ENCODE results near the gene CEP95.

The CEP95 gene

DNA sequence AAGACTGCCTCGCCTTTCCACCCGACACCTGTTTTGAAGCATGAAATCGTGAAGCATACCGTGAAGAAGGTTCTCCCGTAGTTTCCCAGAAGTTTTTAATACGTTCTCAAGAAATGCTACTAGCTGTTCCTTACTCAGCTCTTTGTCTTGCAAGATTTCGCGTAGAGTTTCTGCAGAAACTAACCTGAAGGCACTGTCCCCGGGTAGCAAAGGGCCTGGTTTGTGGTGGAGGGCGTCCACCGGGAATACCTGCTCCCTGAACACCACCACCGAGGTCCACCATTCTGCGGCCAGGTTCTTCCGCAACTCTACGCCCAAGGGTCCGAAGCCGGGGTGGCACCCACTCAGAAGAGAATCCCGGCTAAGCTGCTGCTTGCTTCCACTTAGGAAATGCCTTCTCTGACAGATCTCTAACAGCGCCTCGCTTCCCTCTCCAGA is 10.4 kb upstream of the CEP95 start:
- DNase-seq: no peak

DNA sequence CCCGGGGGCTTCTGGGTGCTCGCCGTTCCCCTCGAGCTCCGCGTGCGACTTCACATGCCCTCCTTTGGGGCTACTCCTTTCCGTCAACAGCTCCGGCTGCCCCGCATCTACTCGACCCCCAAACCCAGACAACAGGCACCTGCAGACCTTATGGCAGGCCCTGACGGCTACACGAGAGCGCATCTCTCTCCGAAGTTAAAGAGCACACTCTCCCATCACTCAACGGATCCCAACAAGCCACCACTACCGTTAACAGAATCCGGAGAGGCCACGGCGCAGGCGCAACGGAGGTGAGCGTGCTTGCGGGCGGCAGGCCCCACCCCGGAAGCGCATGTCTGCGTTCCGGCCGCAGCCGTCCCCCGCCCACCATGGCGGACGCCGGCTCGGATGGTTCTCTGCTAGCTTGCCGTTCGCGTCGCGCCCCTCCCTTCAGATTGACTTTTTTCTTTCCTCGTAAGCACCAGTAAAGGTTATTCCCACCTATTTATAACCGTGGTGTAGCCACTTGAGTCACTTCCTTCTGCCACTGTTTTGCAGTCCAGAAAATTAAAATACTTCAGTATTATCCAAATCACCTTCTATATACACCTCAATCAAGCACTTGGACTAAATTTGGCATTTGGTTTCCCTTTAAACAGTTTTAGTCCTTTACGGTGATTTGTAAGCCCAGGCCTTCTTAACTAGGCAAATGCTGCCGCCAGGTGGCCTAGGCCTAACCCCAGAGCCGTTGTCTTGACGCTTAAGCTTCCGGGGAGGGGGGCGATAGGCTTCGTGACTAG is 9.8 kb upstream of the CEP95 start, which contains the start of gene POLG2:
Gene POLG2, minus strand, starts transcription at position 269 of the 779 bp plus-strand sequence. Its CDS starts 86 bp downstream, at position 183.
- peak; percentile 88 for DNase-seq

DNA sequence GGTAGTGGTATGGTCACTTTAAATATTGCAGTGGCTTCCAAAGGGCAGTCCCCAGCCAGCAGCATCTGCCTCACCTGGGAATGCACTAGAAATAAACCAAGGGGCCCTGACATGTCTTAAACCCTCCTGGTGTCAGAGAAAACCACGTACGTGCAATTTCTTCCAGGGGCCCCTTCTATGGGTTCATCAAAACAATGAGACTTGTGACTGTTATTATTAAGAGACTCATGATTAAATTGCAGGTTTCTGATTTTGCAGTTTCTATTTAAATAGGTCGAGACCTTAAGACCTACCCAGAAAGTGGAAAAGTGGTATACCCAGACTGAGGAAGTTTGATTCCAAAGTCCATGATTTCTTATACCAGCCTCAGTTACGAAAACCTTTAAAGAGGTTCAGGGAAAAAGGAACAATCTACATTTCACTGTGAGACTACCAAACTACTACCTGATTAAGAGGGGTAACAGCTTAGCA is 9.2 kb upstream of the CEP95 start:
- DNase-seq: no peak

DNA sequence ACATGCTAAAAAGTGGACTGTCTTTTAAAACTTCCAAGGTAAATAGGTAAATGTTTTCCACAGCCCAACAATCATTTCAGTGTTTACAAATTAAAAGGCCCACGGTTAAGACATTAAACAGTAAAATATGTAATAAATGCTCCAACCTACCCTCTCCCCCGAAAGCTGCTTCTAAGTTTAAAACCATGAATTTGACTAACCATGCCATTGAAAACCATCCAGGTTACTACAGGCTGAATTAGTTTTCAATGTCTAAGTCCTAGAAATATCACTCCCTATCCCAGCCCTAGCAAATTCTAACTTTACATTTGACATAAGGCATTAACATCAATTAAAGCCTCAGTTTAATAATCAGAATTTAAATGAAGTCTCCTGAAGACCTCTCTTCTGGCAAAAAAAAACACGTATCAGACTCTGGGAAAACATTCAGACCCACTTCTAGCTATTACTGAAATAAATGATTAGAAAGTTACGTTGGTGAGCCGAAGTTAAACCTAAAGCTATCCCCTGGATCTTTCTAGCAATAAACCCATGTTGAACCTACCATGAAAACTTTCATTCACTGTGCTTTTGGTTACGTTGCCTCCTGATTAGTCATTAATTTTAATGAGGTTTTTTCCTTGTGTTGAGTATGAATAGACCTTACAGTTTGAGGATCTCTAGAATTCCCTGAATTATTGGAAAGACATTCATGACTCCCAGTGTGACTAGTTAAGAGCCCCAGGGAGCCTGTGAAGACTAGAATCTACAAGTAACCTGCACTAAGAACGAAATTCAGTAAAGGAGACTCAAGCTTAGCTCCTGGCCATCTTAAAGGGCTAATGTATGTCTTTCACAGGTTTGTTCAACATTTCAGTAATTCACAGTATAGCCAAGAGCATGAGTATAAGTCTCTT is 8.2 kb upstream of the CEP95 start:
- no peak for DNase-seq

DNA sequence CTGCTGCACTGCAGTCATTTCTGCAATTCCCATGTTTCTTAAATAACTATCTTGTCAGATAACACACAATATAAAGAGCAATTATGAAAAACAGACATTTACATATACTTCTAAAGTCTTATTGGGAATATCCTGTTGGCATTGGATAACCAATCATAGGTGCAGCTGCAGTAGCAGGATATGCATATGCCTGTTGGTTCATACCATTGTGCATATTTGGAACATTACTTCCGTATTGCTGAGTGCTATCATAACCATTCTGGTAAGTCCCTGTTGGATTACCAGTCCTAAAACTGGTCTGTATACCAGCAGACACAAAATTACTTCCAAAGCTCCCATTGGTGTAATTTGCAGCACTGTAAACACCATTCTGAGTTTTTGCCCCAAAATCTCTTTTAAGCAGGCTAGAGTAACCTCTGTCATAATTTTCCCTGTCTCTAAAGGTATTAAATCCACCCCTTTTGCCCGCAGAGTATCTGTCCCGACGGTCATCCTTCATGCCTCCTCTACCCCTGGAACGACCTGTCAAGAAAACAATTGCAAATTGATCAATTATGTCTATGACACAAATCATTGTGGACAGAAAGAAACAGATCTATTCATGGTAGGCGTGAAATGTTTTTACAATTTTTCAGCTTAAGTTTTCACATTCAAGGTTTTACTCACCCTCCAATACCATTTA is 6.8 kb upstream of the CEP95 start:
- no peak for DNase-seq

DNA sequence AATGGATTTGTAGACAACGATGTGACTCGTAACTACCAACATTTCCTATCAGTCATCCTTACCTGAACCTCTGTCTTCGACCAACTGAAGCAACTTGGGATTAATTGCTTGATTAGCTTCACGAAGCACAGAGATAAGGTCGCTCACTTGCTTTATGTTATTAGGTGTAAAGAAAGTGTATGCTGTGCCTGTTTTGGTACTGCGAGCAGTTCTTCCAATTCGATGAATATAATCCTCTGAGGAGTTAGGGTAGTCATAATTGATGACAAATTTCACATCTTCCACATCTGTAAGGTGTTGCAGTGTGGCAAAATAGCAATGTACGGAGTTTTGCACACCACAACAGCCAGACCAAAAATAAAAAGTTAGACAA is 6.3 kb upstream of the CEP95 start:
- DNase-seq: no peak

DNA sequence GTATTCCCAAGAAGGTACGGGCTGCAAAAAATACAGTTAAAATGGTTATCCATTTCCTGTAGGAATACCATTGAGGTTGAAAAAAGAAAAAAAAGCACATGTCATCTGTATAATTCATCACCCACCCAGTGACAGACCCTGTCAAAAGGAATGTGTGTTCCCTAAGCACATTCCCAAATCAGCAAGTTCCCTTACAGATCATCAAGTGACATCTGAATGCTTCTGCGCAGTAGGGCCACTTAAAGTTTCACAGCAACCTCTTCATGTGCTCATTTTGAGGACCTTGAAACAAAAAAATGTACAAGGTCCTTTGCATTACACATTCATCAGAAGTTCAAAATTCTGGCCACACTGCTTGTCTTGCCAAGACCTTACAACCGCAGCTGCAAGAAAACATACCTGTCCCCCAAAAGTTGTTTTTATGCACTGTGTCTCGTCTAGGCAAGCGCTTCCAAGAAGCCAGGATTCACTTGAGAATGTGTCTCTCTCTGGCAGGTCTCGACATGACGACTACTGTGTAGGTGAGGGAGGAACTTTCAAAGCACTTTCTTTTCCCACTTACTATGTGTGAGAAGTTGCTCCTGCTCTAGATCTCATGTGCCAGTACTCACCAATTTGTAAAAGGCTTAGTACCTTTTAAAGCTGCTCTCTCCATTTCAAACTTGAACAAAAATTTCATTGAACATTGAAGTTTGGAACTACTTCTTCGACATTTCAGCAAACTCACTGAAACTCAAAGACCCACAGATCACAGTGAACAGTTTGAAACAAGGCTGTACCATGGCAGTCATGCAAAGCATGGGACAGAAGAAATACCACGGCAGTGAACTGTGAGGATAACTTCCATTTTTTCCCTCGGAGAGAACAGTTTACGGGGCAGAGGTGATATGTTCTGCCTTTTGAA is 5.7 kb upstream of the CEP95 start:
- DNase-seq: no peak

DNA sequence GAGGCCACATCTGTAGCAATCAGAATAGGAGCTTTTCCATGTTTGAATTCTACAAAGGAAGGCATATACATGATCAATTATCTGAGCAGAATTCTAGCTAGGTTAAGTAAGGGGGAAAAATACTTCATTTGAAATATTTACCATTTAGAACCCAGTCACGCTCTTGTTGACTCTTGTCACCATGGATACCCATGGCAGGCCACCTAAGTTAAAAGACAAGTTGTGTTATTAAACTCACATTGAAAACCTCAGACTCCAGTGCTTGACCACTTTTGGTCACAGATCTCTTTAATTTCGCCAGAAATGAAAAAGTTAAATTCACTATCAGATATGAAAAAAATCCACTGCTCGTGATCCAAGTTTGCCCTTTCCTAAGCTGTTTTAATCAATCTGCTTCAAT is 4.8 kb upstream of the CEP95 start:
- no peak for DNase-seq

DNA sequence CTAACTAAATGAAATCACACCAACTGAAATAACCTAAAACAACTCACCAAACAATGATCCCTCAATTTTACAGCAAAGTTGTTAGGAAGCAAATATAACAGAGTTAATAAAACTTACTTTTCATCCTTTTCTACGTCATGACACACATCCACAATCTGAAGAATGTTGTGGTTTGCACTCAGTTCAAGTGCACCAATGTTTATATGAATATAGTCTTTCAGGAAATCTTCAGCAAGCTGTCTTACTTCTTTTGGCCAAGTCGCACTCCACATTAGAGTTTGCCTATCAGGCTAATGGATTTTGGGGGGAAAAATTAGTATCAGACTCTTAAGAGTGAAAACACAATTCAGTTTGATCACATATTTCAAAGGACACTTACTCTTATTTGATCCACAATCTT is 4.0 kb upstream of the CEP95 start:
- DNase-seq: no peak

DNA sequence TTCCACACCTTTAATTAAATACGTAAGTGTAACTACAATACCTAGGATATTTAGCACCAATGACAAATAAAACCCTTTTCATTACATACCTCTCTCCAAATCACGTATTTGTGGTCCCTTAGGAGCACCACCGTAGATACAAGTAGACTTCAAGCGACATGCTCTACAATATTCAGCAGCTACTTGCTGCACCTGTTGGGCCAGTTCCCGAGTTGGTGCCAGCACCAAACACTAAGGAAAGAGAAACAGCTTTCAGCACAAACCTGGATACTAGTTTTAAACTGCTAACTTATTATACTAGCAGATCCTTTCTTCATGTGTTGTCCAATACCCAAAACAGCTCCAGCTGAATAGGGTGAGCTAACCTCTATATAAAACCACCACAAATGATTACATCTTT is 3.4 kb upstream of the CEP95 start:
- DNase-seq: no peak

DNA sequence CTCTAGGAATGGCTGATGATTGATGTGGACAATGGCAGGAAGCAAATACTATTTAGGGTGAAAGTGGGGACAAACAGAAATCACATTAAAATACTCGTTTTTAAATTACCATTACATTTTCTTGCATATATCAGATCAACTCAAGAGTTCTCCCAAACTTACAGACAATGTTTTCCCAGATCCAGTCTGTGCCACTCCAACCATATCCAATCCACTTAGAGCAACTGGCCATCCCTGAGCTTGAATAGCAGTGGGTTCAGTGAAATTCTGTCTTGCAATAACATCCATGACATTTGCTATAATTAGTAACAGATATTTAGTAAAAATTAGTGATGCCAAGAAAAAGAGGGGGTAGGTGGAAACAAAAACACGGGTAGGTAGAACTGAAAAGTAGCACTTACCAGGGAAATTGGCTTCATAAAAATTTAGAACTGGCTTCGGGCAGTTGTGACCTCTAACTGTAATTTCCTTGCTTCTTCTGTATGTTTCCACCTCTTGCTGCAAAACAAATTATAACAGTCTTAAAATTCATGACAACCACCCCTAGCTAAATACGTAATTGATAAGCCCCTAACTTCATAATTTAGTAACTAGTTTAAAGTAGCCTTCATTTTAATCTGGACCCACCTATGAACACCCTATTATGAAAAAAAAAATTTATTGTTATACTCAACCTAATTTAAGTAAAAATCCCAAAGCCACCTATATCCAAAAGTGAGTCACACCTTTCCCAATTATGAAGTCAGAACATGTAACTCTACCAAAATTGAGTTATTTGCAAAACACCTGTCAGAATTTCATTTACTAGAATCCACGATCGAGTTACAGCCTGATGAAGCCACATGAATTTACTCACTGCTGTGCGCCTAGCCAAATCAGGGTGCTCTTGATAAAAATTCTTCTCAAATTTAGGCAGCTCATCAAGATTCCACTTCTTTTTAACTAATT is 2.7 kb upstream of the CEP95 start:
- DNase-seq: no peak

DNA sequence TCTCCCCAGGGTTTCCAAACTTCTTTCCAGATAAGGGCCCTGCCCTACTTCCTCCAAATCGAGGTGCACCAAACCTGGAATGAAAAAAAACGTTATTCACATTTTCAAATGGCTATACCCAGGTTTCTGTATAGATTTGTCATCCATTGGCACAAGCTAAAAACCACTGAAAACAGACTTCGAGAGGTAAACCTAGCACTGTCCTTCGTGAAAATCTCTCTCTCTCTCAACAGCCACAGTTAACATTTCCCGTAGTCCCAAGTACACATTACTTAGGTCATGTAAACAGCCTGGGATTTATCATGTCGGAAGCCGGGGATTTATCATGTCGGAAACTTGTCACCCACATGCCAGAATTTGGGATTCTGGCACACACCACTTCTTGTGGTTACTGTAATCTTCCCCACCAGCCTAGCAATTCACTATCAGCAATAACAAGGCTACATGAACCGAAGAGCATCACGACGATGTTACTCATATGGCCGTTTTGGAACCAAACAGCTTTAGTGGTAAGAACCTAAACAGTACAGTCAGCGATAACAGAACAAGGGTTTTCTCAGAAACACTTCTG is 1.9 kb upstream of the CEP95 start:
- DNase-seq: no peak

DNA sequence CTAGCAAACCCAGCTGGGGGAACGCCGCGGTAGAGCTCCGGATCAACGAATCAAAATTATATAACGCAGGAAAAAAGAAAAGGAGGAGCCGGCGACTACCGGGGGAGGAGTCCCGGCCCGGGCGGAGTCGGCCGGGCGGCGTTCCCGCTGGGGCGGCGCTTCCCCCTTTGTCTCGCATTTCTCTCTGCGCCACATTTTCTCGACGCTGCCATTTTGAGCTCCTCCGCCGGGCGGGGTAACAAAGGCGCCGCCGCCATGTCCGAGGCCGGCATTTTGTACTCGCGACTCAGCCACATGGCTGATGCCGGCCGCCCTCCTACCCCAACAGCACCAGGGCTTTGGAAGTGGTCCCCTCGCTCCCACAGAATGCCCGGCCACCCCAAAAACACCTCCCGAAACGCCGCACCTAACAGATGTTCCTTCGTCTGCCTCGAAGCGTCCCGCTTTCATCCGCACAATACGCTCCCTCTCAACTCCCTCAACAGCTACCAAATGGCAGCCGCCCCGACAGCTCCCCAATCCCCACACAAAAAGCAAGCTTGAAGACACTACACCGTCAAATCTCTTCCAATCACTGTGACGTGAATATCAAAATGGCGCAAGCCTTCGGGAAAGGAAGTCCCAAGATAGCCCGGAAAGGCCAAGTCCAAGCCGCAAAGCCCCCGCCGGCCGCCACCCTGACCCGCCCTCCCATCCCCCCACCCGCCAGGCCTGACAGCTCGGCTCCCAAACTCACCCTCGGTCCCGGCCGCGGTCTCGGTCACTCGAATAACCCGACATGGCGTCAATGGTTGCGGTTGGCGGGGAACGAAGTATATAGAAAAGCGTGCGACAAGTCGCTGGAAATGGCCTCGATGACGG is 1.2 kb upstream of the CEP95 start:
- DNase-seq: peak; percentile 91

DNA sequence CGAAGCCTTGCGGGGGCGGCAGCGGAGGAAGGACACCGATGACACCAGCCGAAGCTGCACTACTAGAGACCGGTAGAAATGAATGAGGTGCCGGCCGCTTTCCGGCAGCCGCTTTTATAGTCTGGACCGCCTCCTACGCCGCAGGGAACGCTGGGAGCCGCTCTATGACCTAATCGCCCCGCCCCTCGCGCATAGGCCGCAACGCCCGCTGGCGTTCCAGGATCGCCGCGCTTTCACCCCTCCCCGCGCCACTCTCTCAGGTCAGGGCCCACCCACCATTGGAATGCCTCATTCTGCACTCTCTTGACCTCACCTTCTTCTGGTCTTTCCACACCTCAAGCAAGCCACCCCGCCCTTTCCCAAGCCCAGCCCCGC is 589 bp upstream of the CEP95 start, which contains the start of gene DDX5:
Gene DDX5, minus strand, starts transcription at position 89 of the 375 bp plus-strand sequence. CDS start 170 bp downstream, outside the sequence.
- DNase-seq: peak; percentile 96

DNA sequence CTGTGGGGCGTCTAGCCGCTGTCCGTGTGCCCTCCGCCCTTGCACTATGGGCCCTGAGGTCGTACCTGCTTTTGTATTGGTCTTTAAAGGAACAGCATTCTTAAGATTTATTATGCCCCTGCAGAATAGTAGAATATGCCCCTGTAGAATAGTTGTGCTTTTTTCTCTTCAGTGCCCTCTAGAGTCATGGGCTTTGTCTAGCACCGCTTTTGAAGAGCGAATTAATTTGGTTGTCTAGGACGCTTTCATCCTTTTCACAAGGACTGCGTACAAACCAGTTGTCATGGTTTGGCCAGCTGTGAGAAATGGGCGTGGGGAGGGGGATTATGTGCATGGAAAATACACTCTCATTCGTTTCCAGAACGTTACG is 621 bp downstream of the CEP95 start:
- peak; percentile 64 for DNase-seq

DNA sequence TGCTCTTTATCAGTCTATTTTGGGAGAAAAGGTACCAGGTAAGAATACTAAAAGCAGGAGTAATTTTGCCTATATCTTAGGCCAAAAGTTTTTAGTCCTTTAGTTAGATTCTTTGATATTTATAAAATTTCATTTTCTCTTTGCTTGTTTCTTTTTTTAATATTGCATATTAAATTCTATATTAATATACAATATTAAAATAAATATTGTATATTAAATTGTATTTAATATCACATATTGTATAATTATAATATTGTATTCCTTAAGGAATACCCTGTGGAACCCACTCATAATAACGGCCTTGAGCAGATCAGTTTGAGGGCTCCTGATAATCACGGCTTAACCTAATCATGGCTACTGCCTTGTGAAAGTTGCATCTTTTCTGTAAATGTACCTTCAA is 1.9 kb downstream of the CEP95 start:
- no peak for DNase-seq

DNA sequence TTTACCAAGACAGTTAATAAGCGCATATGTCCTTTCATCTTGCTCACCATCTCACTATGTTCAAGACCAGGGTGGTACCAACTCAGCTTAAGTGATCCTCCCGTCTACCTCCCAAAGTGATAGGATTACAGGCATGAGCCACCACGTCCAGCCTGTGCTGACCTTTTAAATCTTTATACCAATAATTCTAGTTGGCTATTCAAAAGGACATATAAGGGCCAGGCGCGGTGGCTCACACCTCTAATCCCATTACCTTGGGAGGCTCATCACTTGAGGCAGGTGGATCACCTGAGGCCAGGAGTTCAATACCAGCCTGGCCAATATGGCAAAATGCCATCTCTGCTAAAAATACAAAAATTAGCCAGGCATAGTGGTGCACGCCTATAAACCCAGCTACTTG is 2.4 kb downstream of the CEP95 start:
- no peak for DNase-seq

DNA sequence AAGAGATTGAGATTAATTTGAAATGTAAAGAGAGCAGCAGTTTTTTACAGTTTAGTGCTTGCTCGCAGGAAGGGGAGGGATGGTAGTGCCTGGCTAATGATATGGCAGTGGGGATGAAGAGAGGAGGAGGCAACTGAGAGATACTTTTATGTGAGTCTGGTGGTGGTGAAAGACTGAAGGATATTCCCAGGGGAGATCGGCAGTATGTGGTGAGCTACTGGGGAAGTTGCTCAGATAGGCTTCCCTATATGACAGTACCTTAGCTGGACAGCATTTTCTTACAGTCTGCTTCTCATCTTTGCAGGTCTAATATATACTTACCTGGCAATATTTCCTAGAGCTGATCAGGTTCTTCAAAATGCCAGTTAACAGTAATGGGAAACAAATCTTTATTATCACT is 8.6 kb downstream of the CEP95 start:
- DNase-seq: no peak

DNA sequence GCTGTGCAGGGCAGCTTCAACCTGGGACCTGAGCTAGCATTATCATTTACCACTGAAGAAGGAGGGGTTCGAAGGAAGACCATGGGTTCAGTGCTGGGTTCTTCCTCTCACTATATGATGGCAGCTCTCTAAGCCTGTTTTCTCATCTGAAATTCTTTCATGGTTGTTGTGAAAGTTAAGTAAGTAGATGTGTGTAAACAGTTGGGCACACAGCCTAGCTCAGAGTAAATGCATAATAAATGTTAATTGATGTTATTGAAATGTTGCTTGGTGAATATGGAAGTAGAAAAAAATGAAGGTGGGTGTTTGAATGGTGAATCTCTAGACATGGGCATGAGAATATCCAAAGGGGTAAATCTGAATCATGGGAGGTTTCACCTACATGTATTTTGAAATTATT is 9.1 kb downstream of the CEP95 start:
- no peak for DNase-seq

DNA sequence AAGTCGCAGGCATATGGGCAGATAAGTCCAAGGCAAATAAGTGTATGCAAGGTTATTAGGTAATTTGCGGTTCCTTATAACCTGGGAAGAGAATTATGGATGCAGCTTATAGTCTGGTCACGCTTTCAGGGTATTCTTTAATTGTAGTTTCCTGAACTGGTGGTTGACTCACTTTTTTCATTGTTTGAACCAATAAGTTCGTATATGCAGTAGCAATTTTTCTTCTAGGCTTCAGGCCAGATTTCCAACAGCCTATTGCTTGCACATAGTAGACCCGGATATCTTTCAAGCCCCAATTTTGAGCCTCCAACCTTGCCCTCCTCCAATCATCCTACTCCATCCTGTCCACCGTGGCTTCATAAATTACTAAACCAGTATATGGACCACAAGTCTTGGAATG is 12.8 kb downstream of the CEP95 start:
- DNase-seq: no peak
